MM.1S (cell line): Measurements from ENCODE around the gene MIPEP.

Experiments
- DNase-seq: peaks from one replicate; pipeline ENCODE4 v3.0.0-alpha.2; 2015
- H2AFZ ChIP-seq: fragments of 300-600 bp; sonication (generic); 2 replicates; pipeline ENCODE4 v1.6.0; 2016; ENCODE audit warnings: antibody characterized with exemption, low read length
- H3F3A ChIP-seq: fragments of 300-600 bp; sonication (generic); 2 replicates; pipeline ENCODE4 v1.6.1; 2016; ENCODE audit warnings: mild to moderate bottlenecking, antibody characterized with exemption, low read length, moderate library complexity, mixed read lengths; ENCODE audit not compliant: insufficient read depth
- H3K27ac ChIP-seq: fragments of 300-600 bp; sonication (generic); 2 replicates; pipeline ENCODE4 v1.5.1; 2016; ENCODE audit warnings: mild to moderate bottlenecking, low read length
- H3K27me3 ChIP-seq: fragments of 300-600 bp; sonication (generic); replicated peaks from 2 replicates; pipeline ENCODE4 v1.6.0; 2016; ENCODE audit warnings: low read length; ENCODE audit not compliant: insufficient read depth
- H3K36me3 ChIP-seq: fragments of 300-600 bp; sonication (generic); replicated peaks from 2 replicates; pipeline ENCODE4 v1.6.1; 2016; ENCODE audit warnings: mild to moderate bottlenecking, low read length, mixed read lengths; ENCODE audit not compliant: insufficient read depth
- H3K4me1 ChIP-seq: fragments of 300-600 bp; sonication (generic); 2 replicates; pipeline ENCODE4 v1.6.1; 2016; ENCODE audit warnings: low read length, mixed read lengths
- H3K4me2 ChIP-seq: fragments of 300-600 bp; sonication (generic); 2 replicates; pipeline ENCODE4 v1.6.0; 2016; ENCODE audit warnings: low read depth, low read length
- H3K4me3 ChIP-seq: fragments of 300-600 bp; sonication (generic); 2 replicates; pipeline ENCODE4 v1.5.1; 2016; ENCODE audit warnings: low read length, mixed read lengths
- H3K79me2 ChIP-seq: fragments of 300-600 bp; sonication (generic); 2 replicates; pipeline ENCODE4 v1.6.1; 2016; ENCODE audit warnings: mixed run types, low read length, mixed read lengths
- H3K9ac ChIP-seq: fragments of 300-600 bp; sonication (generic); 2 replicates; pipeline ENCODE4 v1.6.1; 2016; ENCODE audit warnings: low read length, mixed read lengths
- H3K9me2 ChIP-seq: fragments of 300-600 bp; sonication (generic); replicated peaks from 2 replicates; pipeline ENCODE4 v1.6.1; 2016; ENCODE audit warnings: mild to moderate bottlenecking, low read length, mixed read lengths; ENCODE audit not compliant: insufficient read depth
- H3K9me3 ChIP-seq: fragments of 300-600 bp; sonication (generic); replicated peaks from 2 replicates; pipeline ENCODE4 v1.6.1; 2016; ENCODE audit warnings: mild to moderate bottlenecking, low read length, mixed read lengths; ENCODE audit not compliant: insufficient read depth
- H4K20me1 ChIP-seq: fragments of 300-600 bp; sonication (generic); 2 replicates; pipeline ENCODE4 v1.6.1; 2016; ENCODE audit warnings: mild to moderate bottlenecking, low read length, moderate library complexity, mixed read lengths; ENCODE audit not compliant: insufficient read depth
- CTCF ChIP-seq: fragments of 300-600 bp; sonication (generic); IDR thresholded peaks from 2 replicates; pipeline ENCODE4 v1.5.1; 2016; ENCODE audit warnings: antibody characterized with exemption, low read length, mixed read lengths
- EZH2 ChIP-seq: fragments of 300-600 bp; sonication (generic); optimal IDR thresholded peaks from 2 replicates; pipeline ENCODE3; 2017; ENCODE audit warnings: low read depth, mild to moderate bottlenecking, antibody characterized with exemption, low read length, mixed read lengths
- EZH2phosphoT487 ChIP-seq: fragments of 300-600 bp; sonication (generic); IDR thresholded peaks from 2 replicates; pipeline ENCODE4 v1.6.1; 2018; ENCODE audit warnings: antibody characterized with exemption, low read length

Gene MIPEP

GRCh38 chr13:23861310-23861709, 27.9 kb downstream of the MIPEP start:
- Histone ChIP-seq H3K9me2 (no peaks in the 10 kb centered on the region), H3K4me2 (no peak overlapping the region), H2AFZ (no peak overlapping the region), H4K20me1 (no peaks in the 10 kb centered on the region), H3K4me1 (no peaks in the 10 kb centered on the region), H3K9me3 (no peaks in the 10 kb centered on the region), H3K27ac (no peak overlapping the region), H3F3A (no peaks in the 10 kb centered on the region), H3K4me3 (no peak overlapping the region), H3K36me3 (no peaks in the 10 kb centered on the region), H3K27me3 (no peaks in the 10 kb centered on the region), H3K9ac (no peak overlapping the region), H3K79me2 (no peaks in the 10 kb centered on the region)
- TF ChIP-seq EZH2 (no peak), CTCF (no peak), EZH2phosphoT487 (no peak)
- no peak for DNase-seq

GRCh38 chr13:23859904-23860303, 29.3 kb downstream of the MIPEP start:
- Histone ChIP-seq H3K36me3 (no peaks in the 10 kb centered on the region), H3K9me3 (no peaks in the 10 kb centered on the region), H3K4me3 (no peak overlapping the region), H3K4me2 (no peak overlapping the region), H3K27me3 (no peaks in the 10 kb centered on the region), H4K20me1 (no peaks in the 10 kb centered on the region), H3K9ac (no peak overlapping the region), H3F3A (no peaks in the 10 kb centered on the region), H3K27ac (no peak overlapping the region), H3K79me2 (no peaks in the 10 kb centered on the region), H3K4me1 (no peaks in the 10 kb centered on the region), H3K9me2 (no peaks in the 10 kb centered on the region), H2AFZ (no peak overlapping the region)
- no peak for DNase-seq
- TF ChIP-seq EZH2phosphoT487, result no peak
- no peak for TF ChIP-seq EZH2
- TF ChIP-seq CTCF, result no peak

- Histone ChIP-seq H3K36me3 (no peaks in the 10 kb centered on the region), H3K27me3 (no peaks in the 10 kb centered on the region), H3K9ac (no peak overlapping the region), H3K27ac (no peak overlapping the region), H3F3A (no peaks in the 10 kb centered on the region), H2AFZ (no peak overlapping the region), H3K4me2 (no peak overlapping the region), H3K79me2 (no peaks in the 10 kb centered on the region), H3K9me2 (no peaks in the 10 kb centered on the region), H3K4me1 (no peaks in the 10 kb centered on the region), H4K20me1 (no peaks in the 10 kb centered on the region), H3K9me3 (no peaks in the 10 kb centered on the region), H3K4me3 (no peak overlapping the region)
- no peak for DNase-seq
- TF ChIP-seq EZH2phosphoT487 (no peak), CTCF (no peak), EZH2 (no peak)
Measured at GRCh38 chr13:23859455-23859854, 29.7 kb downstream of the MIPEP start.
